IMR-90 (cell line): Measurements from ENCODE around the gene PPP2R5E.

Experiments used
- BHLHE40 ChIP-seq: fragments of 150-350 bp; IDR thresholded peaks from 2 replicates; pipeline ENCODE4 v1.6.1; 2016; ENCODE audit warnings: mild to moderate bottlenecking, low read depth, low read length
- CEBPB ChIP-seq: IDR thresholded peaks from 2 replicates; pipeline ENCODE4 v1.6.1; 2012; ENCODE audit warnings: low read depth, low read length, improper control_type of control experiment
- FOS ChIP-seq: fragments of 150-350 bp; IDR thresholded peaks from 2 replicates; pipeline ENCODE4 v1.6.1; 2016; ENCODE audit warnings: low read depth, low read length
- MAZ ChIP-seq: IDR thresholded peaks from 2 replicates; pipeline ENCODE4 v1.6.1; 2012; ENCODE audit warnings: low read depth, mild to moderate bottlenecking, low read length, improper control_type of control experiment, moderate library complexity, borderline replicate concordance
- MXI1 ChIP-seq: IDR thresholded peaks from 2 replicates; pipeline ENCODE4 v1.6.1; 2012; ENCODE audit warnings: low read depth, mild to moderate bottlenecking, low read length, moderate library complexity, borderline replicate concordance
- POLR2A ChIP-seq: IDR thresholded peaks from 2 replicates; pipeline ENCODE4 v1.6.1; 2012; ENCODE audit warnings: mild to moderate bottlenecking, low read depth, low read length
- RAD21 ChIP-seq: IDR thresholded peaks from 2 replicates; pipeline ENCODE4 v1.6.1; 2012; ENCODE audit warnings: low read length, improper control_type of control experiment
- RCOR1 ChIP-seq: IDR thresholded peaks from 2 replicates; pipeline ENCODE4 v1.6.1; 2012; ENCODE audit warnings: mild to moderate bottlenecking, low read length, improper control_type of control experiment; ENCODE audit not compliant: insufficient replicate concordance
- SMC3 ChIP-seq: fragments of 150-350 bp; IDR thresholded peaks from 2 replicates; pipeline ENCODE4 v1.6.1; 2016; ENCODE audit warnings: low read depth, mild to moderate bottlenecking, antibody characterized with exemption, low read length, moderate library complexity
- USF2 ChIP-seq: fragments of 150-350 bp; IDR thresholded peaks from 2 replicates; pipeline ENCODE4 v1.6.1; 2017; ENCODE audit warnings: mild to moderate bottlenecking, antibody characterized with exemption, low read length, low read depth
- TF ChIP-seq, protein P1 (sequence below): conservative IDR thresholded peaks from 2 replicates; pipeline ENCODE4 v1.5.1; 2012; ENCODE audit warnings: mild to moderate bottlenecking, low read depth, low read length, improper control_type of control experiment

DNA sequence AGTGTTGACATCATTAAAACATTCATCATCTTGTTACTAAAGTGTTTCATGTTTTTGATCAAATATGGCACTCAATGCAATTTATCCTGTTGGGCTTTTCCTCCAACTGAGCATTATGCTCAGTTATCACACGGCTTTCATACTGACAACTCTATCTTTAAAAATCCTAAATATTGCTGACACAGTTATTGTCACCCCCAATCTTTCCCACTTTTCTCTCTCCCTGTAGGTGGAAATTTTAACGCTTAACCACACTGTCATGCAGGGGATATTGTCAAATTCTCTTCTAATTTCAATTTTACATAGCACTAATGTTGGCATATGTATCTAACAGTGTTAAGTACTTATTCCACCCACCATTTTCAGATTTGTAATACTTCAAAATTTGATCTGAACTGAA lies 164.7 kb downstream of the PPP2R5E start:
- TF ChIP-seq, protein P1, sequence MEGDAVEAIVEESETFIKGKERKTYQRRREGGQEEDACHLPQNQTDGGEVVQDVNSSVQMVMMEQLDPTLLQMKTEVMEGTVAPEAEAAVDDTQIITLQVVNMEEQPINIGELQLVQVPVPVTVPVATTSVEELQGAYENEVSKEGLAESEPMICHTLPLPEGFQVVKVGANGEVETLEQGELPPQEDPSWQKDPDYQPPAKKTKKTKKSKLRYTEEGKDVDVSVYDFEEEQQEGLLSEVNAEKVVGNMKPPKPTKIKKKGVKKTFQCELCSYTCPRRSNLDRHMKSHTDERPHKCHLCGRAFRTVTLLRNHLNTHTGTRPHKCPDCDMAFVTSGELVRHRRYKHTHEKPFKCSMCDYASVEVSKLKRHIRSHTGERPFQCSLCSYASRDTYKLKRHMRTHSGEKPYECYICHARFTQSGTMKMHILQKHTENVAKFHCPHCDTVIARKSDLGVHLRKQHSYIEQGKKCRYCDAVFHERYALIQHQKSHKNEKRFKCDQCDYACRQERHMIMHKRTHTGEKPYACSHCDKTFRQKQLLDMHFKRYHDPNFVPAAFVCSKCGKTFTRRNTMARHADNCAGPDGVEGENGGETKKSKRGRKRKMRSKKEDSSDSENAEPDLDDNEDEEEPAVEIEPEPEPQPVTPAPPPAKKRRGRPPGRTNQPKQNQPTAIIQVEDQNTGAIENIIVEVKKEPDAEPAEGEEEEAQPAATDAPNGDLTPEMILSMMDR = no peak
- TF ChIP-seq CEBPB (no peak), MXI1 (no peak), POLR2A (no peak), SMC3 (no peak), RCOR1 (no peak), USF2 (no peak), BHLHE40 (no peak), RAD21 (no peak), MAZ (no peak), FOS (no peak)
